ENCODE data around the gene PDE2A. TPM values are rescaled to one million over a fixed set of nuclear protein-coding genes. Genes with fewer than 3 reads are reported as not detected.

PDE2A gene
- total and polyA plus RNA-seq, 3 donors from 2014 or later = 14.1 to 20.6 (median 15.2) TPM

GRCh38 chr11:72671152-72672099 is 2.8 kb downstream of the PDE2A start:
- TF ChIP-seq CTCF (IDR thresholded peaks at IDR 0.05) = no peak
- no peak for TF ChIP-seq POLR2A (IDR thresholded peaks at IDR 0.05)

GRCh38 chr11:72670041-72670440 is 4.2 kb downstream of the PDE2A start:
- 51 to 66% methylated on average over 4 of the region's 4 CpGs for whole genome bisulfite sequencing, 2 donors

More at GRCh38 chr11:72671152-72672099, 2.8 kb downstream of the PDE2A start:
- H3K27ac ChIP-seq = no peak overlapping the region
- no peaks in the 10 kb centered on the region for H3K9me3 ChIP-seq
- no peaks in the 10 kb centered on the region for H3K27me3 ChIP-seq
- intact Hi-C loops (cut with DNase I; ENCODE audit: low total_unique reads) = no loop called here
- no peak for DNase-seq
- H3K4me3 ChIP-seq = no peak overlapping the region
- no peaks in the 10 kb centered on the region for H3K36me3 ChIP-seq (ENCODE audit: low read depth, missing control alignments)
- no peaks in the 10 kb centered on the region for H3K4me1 ChIP-seq
- 59 to 60% methylated on average over 7 to 8 of the region's 8 CpGs for WGBS, 2 donors

GRCh38 chr11:72669527-72669926 is 4.7 kb downstream of the PDE2A start:
- no peaks in the 10 kb centered on the region for H3K27me3 ChIP-seq

More at GRCh38 chr11:72670041-72670440, 4.2 kb downstream of the PDE2A start:
- intact Hi-C loops (cut with DNase I; ENCODE audit: low total_unique reads) = no loop called here
- no peak overlapping the region for H3K27ac ChIP-seq
- no peaks in the 10 kb centered on the region for H3K27me3 ChIP-seq
- H3K4me3 ChIP-seq = no peak overlapping the region
- TF ChIP-seq CTCF (IDR thresholded peaks at IDR 0.05) = no peak
- no peak for TF ChIP-seq POLR2A (IDR thresholded peaks at IDR 0.05)
- no peaks in the 10 kb centered on the region for H3K36me3 ChIP-seq (ENCODE audit: low read depth, missing control alignments)
- H3K9me3 ChIP-seq = no peaks in the 10 kb centered on the region
- no peak for DNase-seq
- no peaks in the 10 kb centered on the region for H3K4me1 ChIP-seq

GRCh38 chr11:72668629-72669347 is 5.4 kb downstream of the PDE2A start:
- Histone ChIP-seq H3K4me3 (no peak overlapping the region), H3K4me1 (no peaks in the 10 kb centered on the region), H3K27me3 (no peaks in the 10 kb centered on the region), H3K27ac (no peak overlapping the region), H3K9me3 (no peaks in the 10 kb centered on the region), H3K36me3 (ENCODE audit: low read depth, missing control alignments) (no peaks in the 10 kb centered on the region)
- WGBS, 2 donors = 51% methylated on average over 7 of the region's 7 CpGs
- no peak for DNase-seq
- intact Hi-C loops (cut with DNase I; ENCODE audit: low total_unique reads) = no loop called here
- TF ChIP-seq CTCF (IDR thresholded peaks at IDR 0.05) = no peak
- TF ChIP-seq POLR2A (IDR thresholded peaks at IDR 0.05) = no peak

More at GRCh38 chr11:72669527-72669926, 4.7 kb downstream of the PDE2A start:
- 62 to 80% methylated on average over 8 of the region's 8 CpGs for WGBS, 2 donors
- DNase-seq = no peak
- no peaks in the 10 kb centered on the region for H3K4me1 ChIP-seq
- no peak overlapping the region for H3K27ac ChIP-seq
- no peaks in the 10 kb centered on the region for H3K36me3 ChIP-seq (ENCODE audit: low read depth, missing control alignments)
- intact Hi-C loops (cut with DNase I; ENCODE audit: low total_unique reads) = no loop called here
- no peak overlapping the region for H3K4me3 ChIP-seq
- H3K9me3 ChIP-seq = no peaks in the 10 kb centered on the region
- TF ChIP-seq POLR2A (IDR thresholded peaks at IDR 0.05) = no peak
- TF ChIP-seq CTCF (IDR thresholded peaks at IDR 0.05) = no peak
